ENCODE results near the gene TAGLN3.

GRCh38 chr3:111956995-111957734 is 41.6 kb upstream of the TAGLN3 start:
- TF ChIP-seq MAX (IDR thresholded peaks at IDR 0.05; ENCODE audit: low read depth), result no peak
- TF ChIP-seq JUND (IDR thresholded peaks at IDR 0.05), result no peak
- TF ChIP-seq CTCF (IDR thresholded peaks at IDR 0.05), result no peak
- no peak for TF ChIP-seq REST (IDR thresholded peaks at IDR 0.05; ENCODE audit: low read depth, low read length)
- TF ChIP-seq TAF1 (IDR thresholded peaks at IDR 0.05; ENCODE audit: borderline replicate concordance, low read depth, low read length), result no peak
- no peak for TF ChIP-seq GABPA (IDR thresholded peaks at IDR 0.05; ENCODE audit: low read depth)

Measured in SK-N-SH (cell line).